AG10803 (cell line): Measurements from ENCODE around the gene PACS2.
"Not testable (repeated sequence)": the region's sequence is repeated elsewhere in the genome, so short reads cannot be mapped to it uniquely, and the experiment has no call there.

Experiments used
- DNase-seq: peaks from one replicate; pipeline ENCODE4 v3.0.0; 2010; ENCODE audit warnings: low read depth
- H3K4me3 ChIP-seq: 2 replicates; pipeline ENCODE4 v1.5.1; 2011; ENCODE audit warnings: mild to moderate bottlenecking, low read length, control low read depth
- TF ChIP-seq, protein P1 (sequence below): conservative IDR thresholded peaks from 2 replicates; pipeline ENCODE4 v1.5.1; 2011; ENCODE audit warnings: mild to moderate bottlenecking, low read length, control low read depth, inconsistent platforms

The PACS2 gene

DNA sequence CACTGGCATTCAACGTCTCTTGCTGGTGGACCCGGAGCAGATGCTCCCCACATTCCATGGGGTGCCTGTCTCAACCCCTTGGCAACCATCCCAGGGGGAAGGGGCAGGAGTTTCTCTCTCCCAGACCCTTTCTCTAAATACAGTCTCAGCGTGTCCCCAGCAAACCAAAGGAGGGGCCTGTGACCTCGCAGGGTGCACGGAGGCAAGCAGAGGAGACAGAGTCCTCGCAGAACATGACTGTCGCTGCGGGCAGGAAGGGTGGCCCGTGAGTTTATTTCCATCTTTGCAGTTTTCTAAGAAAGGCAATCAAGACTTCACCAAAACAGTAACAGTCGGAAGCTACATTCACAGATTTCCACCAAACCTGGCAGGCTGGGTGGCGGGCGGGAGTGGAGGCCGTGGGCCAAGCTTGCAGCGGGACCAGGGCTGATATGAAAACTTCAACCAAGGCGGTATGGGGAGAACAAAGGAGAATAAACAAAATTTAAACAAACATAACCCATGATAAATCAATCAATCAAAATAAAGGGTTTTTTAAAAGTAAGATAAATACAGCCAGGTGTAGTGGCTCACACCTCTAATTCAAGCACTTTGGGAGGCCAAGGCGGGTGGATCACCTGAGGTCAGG is 32.3 kb upstream of the PACS2 start:
- no peak for DNase-seq
- TF ChIP-seq, protein P1, sequence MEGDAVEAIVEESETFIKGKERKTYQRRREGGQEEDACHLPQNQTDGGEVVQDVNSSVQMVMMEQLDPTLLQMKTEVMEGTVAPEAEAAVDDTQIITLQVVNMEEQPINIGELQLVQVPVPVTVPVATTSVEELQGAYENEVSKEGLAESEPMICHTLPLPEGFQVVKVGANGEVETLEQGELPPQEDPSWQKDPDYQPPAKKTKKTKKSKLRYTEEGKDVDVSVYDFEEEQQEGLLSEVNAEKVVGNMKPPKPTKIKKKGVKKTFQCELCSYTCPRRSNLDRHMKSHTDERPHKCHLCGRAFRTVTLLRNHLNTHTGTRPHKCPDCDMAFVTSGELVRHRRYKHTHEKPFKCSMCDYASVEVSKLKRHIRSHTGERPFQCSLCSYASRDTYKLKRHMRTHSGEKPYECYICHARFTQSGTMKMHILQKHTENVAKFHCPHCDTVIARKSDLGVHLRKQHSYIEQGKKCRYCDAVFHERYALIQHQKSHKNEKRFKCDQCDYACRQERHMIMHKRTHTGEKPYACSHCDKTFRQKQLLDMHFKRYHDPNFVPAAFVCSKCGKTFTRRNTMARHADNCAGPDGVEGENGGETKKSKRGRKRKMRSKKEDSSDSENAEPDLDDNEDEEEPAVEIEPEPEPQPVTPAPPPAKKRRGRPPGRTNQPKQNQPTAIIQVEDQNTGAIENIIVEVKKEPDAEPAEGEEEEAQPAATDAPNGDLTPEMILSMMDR, result no peak
- H3K4me3 ChIP-seq, result no peak overlapping the region

DNA sequence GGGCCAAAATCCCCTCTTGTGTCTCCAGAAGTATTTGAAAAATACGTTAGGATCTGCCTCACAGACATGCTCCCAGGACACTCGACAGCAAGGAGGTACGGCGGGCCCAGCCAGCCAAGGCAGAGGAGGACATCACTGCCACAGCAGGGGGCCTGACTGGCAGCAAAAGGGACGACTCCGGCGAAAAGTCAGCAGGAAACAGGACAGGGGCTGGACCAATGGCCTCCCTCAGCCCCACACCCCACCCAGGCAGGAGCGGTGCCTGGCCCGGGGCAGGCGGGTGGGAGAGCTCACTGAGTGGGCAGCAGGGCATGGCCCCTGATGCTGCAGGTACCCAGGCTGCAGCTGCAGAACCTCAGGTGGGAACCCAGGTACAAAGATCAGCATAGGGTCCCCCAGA is 31.5 kb upstream of the PACS2 start:
- DNase-seq, result no peak
- no peak overlapping the region for H3K4me3 ChIP-seq
- TF ChIP-seq, protein P1, result no peak

DNA sequence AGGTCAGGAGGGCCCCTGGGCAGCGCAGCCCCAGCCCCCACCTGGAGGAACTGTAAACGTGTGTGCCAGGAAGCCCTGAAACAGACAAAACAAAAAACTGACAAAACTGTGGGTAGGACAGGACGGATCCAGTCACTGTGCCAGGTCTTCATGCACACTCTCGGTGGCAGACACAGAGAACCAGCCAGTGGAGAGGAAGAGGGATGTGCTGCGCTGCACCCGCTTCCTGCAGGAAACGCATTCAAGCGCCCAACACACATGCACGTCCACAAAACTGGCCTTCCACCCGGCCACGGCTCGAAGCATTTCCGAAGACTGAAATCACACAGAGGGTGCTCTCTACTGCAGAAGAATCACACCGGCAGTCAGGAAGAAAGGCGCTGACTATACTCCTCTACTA is 30.6 kb upstream of the PACS2 start:
- no peak overlapping the region for H3K4me3 ChIP-seq
- DNase-seq, result no peak
- TF ChIP-seq, protein P1, result no peak

DNA sequence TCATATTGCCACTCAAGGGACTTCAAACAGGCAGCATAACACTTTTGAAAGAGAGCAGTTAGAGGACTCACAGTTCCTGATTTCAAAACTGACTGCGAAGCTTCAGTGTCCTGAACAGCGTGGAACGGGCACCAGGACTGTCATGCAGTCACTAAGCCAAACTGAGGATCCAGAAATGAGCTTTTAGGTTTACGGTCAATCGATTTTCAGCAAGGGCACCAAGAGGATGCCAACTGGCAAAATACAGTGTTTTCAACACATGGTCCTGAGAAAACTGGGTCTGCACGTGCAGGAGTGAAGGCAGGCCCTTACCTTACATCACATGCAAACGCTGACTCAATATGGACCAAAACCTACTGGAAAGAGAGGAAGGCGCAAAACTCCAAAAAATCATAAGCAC is 29.4 kb upstream of the PACS2 start:
- DNase-seq, result no peak
- H3K4me3 ChIP-seq, result no peak overlapping the region
- TF ChIP-seq, protein P1, result no peak

DNA sequence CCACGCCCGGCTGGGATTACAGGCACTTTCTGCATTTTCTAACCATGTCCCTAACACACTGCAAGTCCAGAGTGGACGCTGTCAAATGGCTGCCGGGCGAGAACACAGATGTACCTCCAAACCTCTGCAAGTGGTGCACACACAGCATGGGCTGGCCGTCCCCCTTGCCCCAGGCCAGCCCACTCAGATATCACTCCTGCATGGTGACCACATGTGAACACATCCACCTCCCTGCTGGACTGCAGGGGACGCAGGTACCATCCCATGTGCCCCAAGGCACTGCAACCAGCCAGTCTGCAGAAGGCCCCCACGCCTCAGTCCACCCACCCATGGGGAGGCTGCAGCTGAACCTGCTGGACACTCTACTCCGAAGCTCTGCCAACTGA is 27.8 kb upstream of the PACS2 start:
- TF ChIP-seq, protein P1, result no peak
- DNase-seq, result no peak
- no peak overlapping the region for H3K4me3 ChIP-seq

DNA sequence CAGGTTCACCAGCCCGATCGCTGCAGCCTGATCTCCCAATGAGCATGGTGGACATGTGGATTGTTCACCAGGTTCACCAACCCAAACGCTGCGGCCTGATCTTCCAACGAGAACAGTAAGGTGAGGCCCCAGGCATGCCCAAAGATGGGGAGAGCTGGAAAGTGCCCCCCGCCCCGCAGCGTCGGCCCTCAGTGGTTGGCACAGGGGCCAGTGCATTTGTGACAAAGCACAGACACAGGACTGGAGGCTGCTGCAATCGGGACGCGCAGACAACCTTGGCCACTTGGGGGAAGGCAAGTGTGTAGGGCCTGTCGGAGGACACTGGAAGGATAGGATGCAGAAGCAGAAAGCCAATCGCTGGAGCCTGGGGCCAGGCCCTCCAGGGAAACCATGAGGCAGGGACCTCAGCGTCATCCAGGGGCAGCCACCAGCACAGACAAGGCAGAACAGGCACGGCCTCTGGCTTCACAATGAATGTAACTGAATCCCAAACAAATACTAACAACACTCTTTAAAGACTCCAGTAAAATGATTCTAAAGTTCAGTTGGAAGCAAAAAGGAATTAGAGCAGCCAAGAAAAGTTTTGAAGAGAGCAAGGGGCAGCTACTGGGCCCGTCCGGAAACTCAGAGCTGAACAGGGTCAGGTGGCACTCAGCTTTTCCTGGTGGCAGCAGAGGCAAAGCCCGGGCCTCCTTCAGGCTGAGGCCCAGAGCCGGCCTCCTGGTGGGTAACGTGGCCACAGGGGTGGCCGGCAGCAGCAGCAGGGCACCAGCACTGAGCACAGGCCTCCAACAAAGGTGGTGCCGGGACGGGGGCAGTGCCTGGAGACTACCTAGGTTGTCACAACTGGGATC is 27.1 kb upstream of the PACS2 start:
- TF ChIP-seq, protein P1, result no peak
- no peak for DNase-seq

DNA sequence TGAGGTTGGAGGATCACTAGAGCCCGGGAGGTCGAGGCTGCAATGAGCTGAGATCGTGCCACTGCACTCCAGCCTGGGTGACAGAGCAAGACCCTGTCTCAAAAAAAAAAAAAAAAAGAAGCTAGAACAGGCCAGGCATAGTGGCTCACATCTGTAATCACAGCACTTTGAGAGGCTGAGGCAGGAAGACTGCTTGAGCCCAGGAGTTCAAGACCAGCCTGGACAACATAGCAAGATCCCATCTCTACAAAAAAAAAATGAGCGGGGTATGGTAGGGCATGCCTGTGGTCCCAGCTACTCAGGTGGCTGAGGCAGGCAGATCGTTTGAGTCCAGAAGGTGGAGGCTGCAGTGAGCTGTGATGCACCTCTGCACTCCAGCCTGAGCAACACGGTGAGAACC is 25.6 kb upstream of the PACS2 start:
- H3K4me3 ChIP-seq, DNase-seq: not testable (repeated sequence)

More for the DNA sequence above, 27.1 kb upstream of the PACS2 start:
- H3K4me3 ChIP-seq, result no peak overlapping the region
